Adipose tissue (tissue), 3 donors: ENCODE data around the gene KDM7A. TPM values are rescaled to one million over a fixed set of nuclear protein-coding genes. Genes with fewer than 3 reads are reported as not detected.
"Not testable (repeated sequence)": the region's sequence is repeated elsewhere in the genome, so short reads cannot be mapped to it uniquely, and the experiment has no call there.

Experiments
- H3K27ac ChIP-seq: one replicate; pipeline ENCODE4 v1.5.1; 2013; ENCODE audit warnings: low read depth, low read length
- WGBS, 3 donors: extraction: QIAGEN DNeasy Blood & Tissue Kit; methylation state at CpG; one replicate each; pipeline ENCODE4 v1.1.7; 2013; 5-methylcytosine and 5-hydroxymethylcytosine counted together
- polyA plus RNA-seq, 3 donors: library from polyadenylated mRNA; stranded (reverse); fragments of 200-250 nt; gene quantifications; one replicate each; pipeline ENCODE4 v1.2.3, GENCODE V29; 2013
- donor health status: healthy with polysubstance abuse.
- donor health status: Bipolar disorder and iron deficiency.
- donor health status: healthy.

The KDM7A gene
- polyA plus RNA-seq, 3 donors = 2.9 to 6.3 (median 6.0) TPM

- WGBS, 3 donors = 66 to 82% (median 77%) methylated on average over 2 of the region's 2 CpGs
Measured at GRCh38 chr7:140168816-140169215, 8.0 kb downstream of the KDM7A start.

GRCh38 chr7:140165422-140165821 lies 11.4 kb downstream of the KDM7A start:
- 55 to 86% (median 55%) methylated on average over 3 of the region's 3 CpGs for WGBS, 3 donors
- no peak overlapping the region for H3K27ac ChIP-seq

More at GRCh38 chr7:140168816-140169215, 8.0 kb downstream of the KDM7A start:
- no peak overlapping the region for H3K27ac ChIP-seq

GRCh38 chr7:140162081-140162480 lies 14.7 kb downstream of the KDM7A start:
- 61 to 94% (median 83%) methylated on average over 11 of the region's 11 CpGs for WGBS, 3 donors
- not testable (repeated sequence) for H3K27ac ChIP-seq

- no peak overlapping the region for H3K27ac ChIP-seq
- 97% methylated on average over 1 of the region's 1 CpG for WGBS, 3 donors
Measured at GRCh38 chr7:140161047-140161446, 15.7 kb downstream of the KDM7A start.

GRCh38 chr7:140160308-140160707 lies 16.5 kb downstream of the KDM7A start:
- H3K27ac ChIP-seq = no peak overlapping the region
- WGBS, 3 donors = 24 to 50% (median 48%) methylated on average over 2 of the region's 2 CpGs

GRCh38 chr7:140159497-140159896 lies 17.3 kb downstream of the KDM7A start:
- 96 to 98% (median 98%) methylated on average over 3 of the region's 3 CpGs for WGBS, 3 donors
- no peak overlapping the region for H3K27ac ChIP-seq

- 76 to 87% (median 87%) methylated on average over 2 of the region's 2 CpGs for WGBS, 3 donors
- H3K27ac ChIP-seq = no peak overlapping the region
Measured at GRCh38 chr7:140156460-140157080, 20.2 kb downstream of the KDM7A start.

- H3K27ac ChIP-seq = no peak overlapping the region
- 65 to 78% (median 77%) methylated on average over 4 of the region's 4 CpGs for WGBS, 3 donors
Measured at GRCh38 chr7:140155428-140155827, 21.4 kb downstream of the KDM7A start.

- H3K27ac ChIP-seq = no peak overlapping the region
- 86 to 91% (median 87%) methylated on average over 7 of the region's 7 CpGs for WGBS, 3 donors
Measured at GRCh38 chr7:140153666-140154161, 23.1 kb downstream of the KDM7A start.

GRCh38 chr7:140146574-140146973 lies 30.2 kb downstream of the KDM7A start:
- 75 to 84% (median 80%) methylated on average over 4 of the region's 4 CpGs for WGBS, 3 donors
- H3K27ac ChIP-seq = no peak overlapping the region

GRCh38 chr7:140145709-140146108 lies 31.1 kb downstream of the KDM7A start:
- no peak overlapping the region for H3K27ac ChIP-seq

GRCh38 chr7:140144821-140145220 lies 32.0 kb downstream of the KDM7A start:
- H3K27ac ChIP-seq = no peak overlapping the region
- WGBS, 3 donors = 97 to 100% (median 100%) methylated on average over 2 of the region's 2 CpGs

- 78 to 89% (median 87%) methylated on average over 3 of the region's 3 CpGs for WGBS, 3 donors
Measured at GRCh38 chr7:140143997-140144396, 32.8 kb downstream of the KDM7A start.

GRCh38 chr7:140142031-140142430 lies 34.8 kb downstream of the KDM7A start:
- no peak overlapping the region for H3K27ac ChIP-seq

More at GRCh38 chr7:140143997-140144396, 32.8 kb downstream of the KDM7A start:
- H3K27ac ChIP-seq = no peak overlapping the region

GRCh38 chr7:140141256-140141655 lies 35.5 kb downstream of the KDM7A start:
- WGBS, 3 donors = 89 to 98% (median 97%) methylated on average over 3 of the region's 3 CpGs
- H3K27ac ChIP-seq = no peak overlapping the region

GRCh38 chr7:140137078-140137477 lies 39.7 kb downstream of the KDM7A start:
- WGBS, 3 donors = 80 to 86% (median 81%) methylated on average over 2 of the region's 2 CpGs
- no peak overlapping the region for H3K27ac ChIP-seq

- no peak overlapping the region for H3K27ac ChIP-seq
Measured at GRCh38 chr7:140136073-140136472, 40.7 kb downstream of the KDM7A start.

- 68 to 95% (median 88%) methylated on average over 2 of the region's 2 CpGs for WGBS, 3 donors
- H3K27ac ChIP-seq = no peak overlapping the region
Measured at GRCh38 chr7:140134039-140134438, 42.7 kb downstream of the KDM7A start.

GRCh38 chr7:140127360-140128127 lies 49.2 kb downstream of the KDM7A start:
- H3K27ac ChIP-seq = no peak overlapping the region
- 97 to 100% (median 100%) methylated on average over 1 of the region's 1 CpG for WGBS, 3 donors
